Neutrophil (primary cell): Measurements from ENCODE around the gene OS9.
A peak's percentile ranks its signal among the peaks of the same experiment; 100 is the strongest.

Source experiments
- H3K27ac ChIP-seq: fragments of 200-600 bp; sonication (generic); 2 replicates; pipeline ENCODE4 v1.5.1; 2016; ENCODE audit warnings: mild to moderate bottlenecking, moderate library complexity
- H3K27me3 ChIP-seq: fragments of 200-600 bp; sonication (generic); 2 replicates; pipeline ENCODE4 v1.6.0; 2016; ENCODE audit warnings: mild to moderate bottlenecking
- H3K36me3 ChIP-seq: fragments of 200-600 bp; sonication (generic); 2 replicates; pipeline ENCODE4 v1.5.1; 2017
- H3K4me1 ChIP-seq, 2 experiments: fragments of 200-600 bp in 1 of 2; sonication (generic) in 1 of 2; 1 replicate in 1 of 2; 2 replicates in 1 of 2; pipeline versions ENCODE4 v1.5.1 to v1.6.1; 2013 to 2016; ENCODE audit warnings: low read depth in 1 of 2, low read length in 1 of 2, mild to moderate bottlenecking in 1 of 2, moderate library complexity in 1 of 2; ENCODE audit not compliant: control insufficient read depth in 1 of 2, insufficient read depth in 1 of 2
- H3K4me3 ChIP-seq, 2 experiments: fragments of 200-600 bp in 1 of 2; sonication (generic) in 1 of 2; 1 replicate in 1 of 2; 2 replicates in 1 of 2; pipeline ENCODE4 v1.5.1; 2013 to 2016; ENCODE audit warnings: low read depth in 1 of 2, low read length in 1 of 2, mild to moderate bottlenecking in 1 of 2, moderate library complexity in 1 of 2
- H3K9me3 ChIP-seq: fragments of 200-600 bp; sonication (generic); 2 replicates; pipeline ENCODE4 v1.5.1; 2016
- CTCF ChIP-seq: fragments of 200-600 bp; sonication (generic); IDR thresholded peaks from 2 replicates; pipeline ENCODE4 v1.5.1; 2016; ENCODE audit warnings: antibody characterized with exemption

Gene OS9

GRCh38 chr12:57744777-57745484 is 51.0 kb downstream of the OS9 start, which contains the start of gene TSPAN31:
TSPAN31 (plus strand) TSS chr12:57745039; CDS start chr12:57745155, 116 bp downstream.
- TF ChIP-seq CTCF = no peak
- Histone ChIP-seq H3K4me3 (peak within 1 kb of the TSS; percentile 59 to 69), H3K27me3 (no peaks in the 10 kb centered on the region), H3K27ac (peak within 1 kb of the TSS; percentile 94), H3K4me1 (peaks cover 52 to 58% of the 10 kb centered on the region in 2 experiments), H3K36me3 (peaks cover 3% of the 10 kb centered on the region), H3K9me3 (no peaks in the 10 kb centered on the region)

- no peaks in the 10 kb centered on the region for H3K27me3 ChIP-seq
- H3K4me1 ChIP-seq = peaks cover 47 to 52% of the 10 kb centered on the region in 2 experiments
- no peak for TF ChIP-seq CTCF
- peak overlapping the region; percentile 94 for H3K27ac ChIP-seq
- no peaks in the 10 kb centered on the region for H3K9me3 ChIP-seq
- H3K36me3 ChIP-seq = no peaks in the 10 kb centered on the region
- H3K4me3 ChIP-seq = peak overlapping the region; percentile 59 to 69
These were observed 51.6 kb downstream of the OS9 start for GRCh38 chr12:57745485-57745881.

GRCh38 chr12:57746025-57746424 is 52.1 kb downstream of the OS9 start:
- H3K27ac ChIP-seq = no peak overlapping the region
- peaks cover 41 to 47% of the 10 kb centered on the region in 2 experiments for H3K4me1 ChIP-seq
- no peak overlapping the region for H3K4me3 ChIP-seq
- H3K36me3 ChIP-seq = no peaks in the 10 kb centered on the region
- H3K27me3 ChIP-seq = no peaks in the 10 kb centered on the region
- TF ChIP-seq CTCF = no peak
- no peaks in the 10 kb centered on the region for H3K9me3 ChIP-seq

- H3K4me1 ChIP-seq = peaks cover 31 to 32% of the 10 kb centered on the region in 2 experiments
- TF ChIP-seq CTCF = no peak
- no peaks in the 10 kb centered on the region for H3K9me3 ChIP-seq
- H3K27ac ChIP-seq = no peak overlapping the region
- H3K4me3 ChIP-seq = no peak overlapping the region
- H3K36me3 ChIP-seq = no peaks in the 10 kb centered on the region
- H3K27me3 ChIP-seq = peaks cover 16% of the 10 kb centered on the region
These were observed 55.1 kb downstream of the OS9 start for GRCh38 chr12:57749061-57749460.

GRCh38 chr12:57750561-57751431 is 56.9 kb downstream of the OS9 start:
- peaks cover 24 to 31% of the 10 kb centered on the region in 2 experiments for H3K4me1 ChIP-seq
- peaks cover 34% of the 10 kb centered on the region for H3K27me3 ChIP-seq
- TF ChIP-seq CTCF = no peak
- no peak overlapping the region for H3K27ac ChIP-seq
- H3K36me3 ChIP-seq = no peaks in the 10 kb centered on the region
- no peaks in the 10 kb centered on the region for H3K9me3 ChIP-seq
- no peak overlapping the region for H3K4me3 ChIP-seq
